ENCODE measurements around the gene GRIN3B. TPM values are rescaled to one million over a fixed set of nuclear protein-coding genes. Genes with fewer than 3 reads are reported as not detected.

GRIN3B gene
- total RNA-seq, 1 donor from 2014 or later: 0.46 TPM

GRCh38 chr19:1003283-1003682 is 3.1 kb downstream of the GRIN3B start:
- DNase-seq (ENCODE audit: low read depth): no peak
- TF ChIP-seq CTCF (conservative IDR thresholded peaks at IDR 0.05; ENCODE audit: low read depth, low read length): no peak

GRCh38 chr19:1004204-1004802 is 4.1 kb downstream of the GRIN3B start:
- TF ChIP-seq CTCF (conservative IDR thresholded peaks at IDR 0.05; ENCODE audit: low read depth, low read length): no peak
- no peak for DNase-seq (ENCODE audit: low read depth)
- no peak overlapping the region for H3K4me3 ChIP-seq (ENCODE audit: low read depth, low read length)

More at GRCh38 chr19:1003283-1003682, 3.1 kb downstream of the GRIN3B start:
- no peak overlapping the region for H3K4me3 ChIP-seq (ENCODE audit: low read depth, low read length)

- no peak for TF ChIP-seq CTCF (conservative IDR thresholded peaks at IDR 0.05; ENCODE audit: low read depth, low read length)
- DNase-seq (ENCODE audit: low read depth): no peak
- no peak overlapping the region for H3K4me3 ChIP-seq (ENCODE audit: low read depth, low read length)
Measured at GRCh38 chr19:1004803-1005664, 4.8 kb downstream of the GRIN3B start.

- TF ChIP-seq CTCF (conservative IDR thresholded peaks at IDR 0.05; ENCODE audit: low read depth, low read length): no peak
- DNase-seq (ENCODE audit: low read depth): no peak
- H3K4me3 ChIP-seq (ENCODE audit: low read depth, low read length): no peak overlapping the region
Measured at GRCh38 chr19:1006711-1007398, 6.6 kb downstream of the GRIN3B start.

- H3K4me3 ChIP-seq (ENCODE audit: low read depth, low read length): no peak overlapping the region
- no peak for DNase-seq (ENCODE audit: low read depth)
- no peak for TF ChIP-seq CTCF (conservative IDR thresholded peaks at IDR 0.05; ENCODE audit: low read depth, low read length)
Measured at GRCh38 chr19:1007399-1008251, 7.4 kb downstream of the GRIN3B start.

GRCh38 chr19:1008268-1009040 is 8.2 kb downstream of the GRIN3B start:
- no peak overlapping the region for H3K4me3 ChIP-seq (ENCODE audit: low read depth, low read length)
- no peak for TF ChIP-seq CTCF (conservative IDR thresholded peaks at IDR 0.05; ENCODE audit: low read depth, low read length)
- no peak for DNase-seq (ENCODE audit: low read depth)
